ENCODE measurements around the gene CHMP2B.

Gene CHMP2B

GRCh38 chr3:87200060-87200647, 27.0 kb upstream of the CHMP2B start:
- TF ChIP-seq CEBPB (IDR thresholded peaks at IDR 0.05) (no peak), NFIC (IDR thresholded peaks at IDR 0.05) (no peak), TCF12 (IDR thresholded peaks at IDR 0.05; ENCODE audit: low read depth) (no peak), TEAD4 (IDR thresholded peaks at IDR 0.05) (no peak), CREB1 (IDR thresholded peaks at IDR 0.05; ENCODE audit: low read depth) (no peak), REST (IDR thresholded peaks at IDR 0.05; ENCODE audit: low read depth) (no peak), TAF1 (IDR thresholded peaks at IDR 0.05; ENCODE audit: low read depth) (no peak), EP300 (IDR thresholded peaks at IDR 0.05; ENCODE audit: borderline replicate concordance) (no peak)

GRCh38 chr3:87201727-87202126, 25.4 kb upstream of the CHMP2B start:
- TF ChIP-seq CEBPB (IDR thresholded peaks at IDR 0.05) (no peak), MAX (IDR thresholded peaks at IDR 0.05) (no peak), REST (IDR thresholded peaks at IDR 0.05; ENCODE audit: low read depth) (no peak), TEAD4 (IDR thresholded peaks at IDR 0.05) (no peak), YY1 (IDR thresholded peaks at IDR 0.05; ENCODE audit: low read depth) (no peak), FOXM1 (IDR thresholded peaks at IDR 0.05; ENCODE audit: borderline replicate concordance, low read depth) (no peak), CREB1 (IDR thresholded peaks at IDR 0.05; ENCODE audit: low read depth) (no peak), USF1 (IDR thresholded peaks at IDR 0.05) (no peak), TCF12 (IDR thresholded peaks at IDR 0.05; ENCODE audit: low read depth) (no peak), TAF1 (IDR thresholded peaks at IDR 0.05; ENCODE audit: low read depth) (no peak), EGR1 (IDR thresholded peaks at IDR 0.05) (no peak), ZBTB7A (IDR thresholded peaks at IDR 0.05; ENCODE audit: low read depth) (no peak), RAD21 (IDR thresholded peaks at IDR 0.05; ENCODE audit: low read depth) (no peak), NFIC (IDR thresholded peaks at IDR 0.05) (no peak)

GRCh38 chr3:87203809-87204208, 23.3 kb upstream of the CHMP2B start:
- TF ChIP-seq EP300 (IDR thresholded peaks at IDR 0.05; ENCODE audit: borderline replicate concordance) (no peak), CEBPB (IDR thresholded peaks at IDR 0.05) (no peak), REST (IDR thresholded peaks at IDR 0.05; ENCODE audit: low read depth) (no peak), YY1 (IDR thresholded peaks at IDR 0.05; ENCODE audit: low read depth) (no peak)

- TF ChIP-seq EGR1 (IDR thresholded peaks at IDR 0.05) (no peak), REST (IDR thresholded peaks at IDR 0.05; ENCODE audit: low read depth) (no peak), TAF1 (IDR thresholded peaks at IDR 0.05; ENCODE audit: low read depth) (no peak), ZBTB7A (IDR thresholded peaks at IDR 0.05; ENCODE audit: low read depth) (no peak), MAX (IDR thresholded peaks at IDR 0.05) (no peak), NFIC (IDR thresholded peaks at IDR 0.05) (no peak), CEBPB (IDR thresholded peaks at IDR 0.05) (no peak), USF1 (IDR thresholded peaks at IDR 0.05) (no peak)
These were observed 21.0 kb upstream of the CHMP2B start for GRCh38 chr3:87206070-87206469.
